HS-5 (cell line): ENCODE measurements around the gene CREBBP.

ENCODE experiments used
- DNase-seq: peaks from one replicate; pipeline ENCODE4 v3.0.0-alpha.2; 2012; ENCODE audit warnings: low read depth

The CREBBP gene

GRCh38 chr16:3879887-3880564 is 487 bp downstream of the CREBBP start:
- DNase-seq: no peak

- no peak for DNase-seq
Measured at GRCh38 chr16:3879258-3879886, 1.1 kb downstream of the CREBBP start.

- no peak for DNase-seq
Measured at GRCh38 chr16:3878610-3879009, 1.9 kb downstream of the CREBBP start.

- no peak for DNase-seq
Measured at GRCh38 chr16:3876695-3877094, 3.8 kb downstream of the CREBBP start.

- DNase-seq: no peak
Measured at GRCh38 chr16:3876160-3876559, 4.4 kb downstream of the CREBBP start.

- no peak for DNase-seq
Measured at GRCh38 chr16:3874794-3875692, 5.5 kb downstream of the CREBBP start.

- DNase-seq: no peak
Measured at GRCh38 chr16:3874242-3874641, 6.3 kb downstream of the CREBBP start.

- DNase-seq: no peak
Measured at GRCh38 chr16:3873482-3874173, 6.9 kb downstream of the CREBBP start.

- no peak for DNase-seq
Measured at GRCh38 chr16:3872216-3872895, 8.2 kb downstream of the CREBBP start.

- DNase-seq: no peak
Measured at GRCh38 chr16:3868967-3869366, 11.5 kb downstream of the CREBBP start.

- no peak for DNase-seq
Measured at GRCh38 chr16:3868556-3868955, 12.0 kb downstream of the CREBBP start.

- DNase-seq: no peak
Measured at GRCh38 chr16:3866703-3867431, 13.6 kb downstream of the CREBBP start.

GRCh38 chr16:3865241-3865640 is 15.3 kb downstream of the CREBBP start:
- DNase-seq: no peak

GRCh38 chr16:3864562-3864961 is 16.0 kb downstream of the CREBBP start:
- no peak for DNase-seq

- DNase-seq: no peak
Measured at GRCh38 chr16:3863587-3863986, 16.9 kb downstream of the CREBBP start.

- DNase-seq: no peak
Measured at GRCh38 chr16:3861808-3862451, 18.6 kb downstream of the CREBBP start.

- no peak for DNase-seq
Measured at GRCh38 chr16:3859889-3860288, 20.6 kb downstream of the CREBBP start.

- DNase-seq: no peak
Measured at GRCh38 chr16:3858801-3859200, 21.7 kb downstream of the CREBBP start.

- no peak for DNase-seq
Measured at GRCh38 chr16:3857189-3858043, 23.1 kb downstream of the CREBBP start.
